ENCODE data around the gene GMDS. TPM values are rescaled to one million over a fixed set of nuclear protein-coding genes. Genes with fewer than 3 reads are reported as not detected.

Gene GMDS
- total RNA-seq, 1 donor: 23.2 TPM

DNA sequence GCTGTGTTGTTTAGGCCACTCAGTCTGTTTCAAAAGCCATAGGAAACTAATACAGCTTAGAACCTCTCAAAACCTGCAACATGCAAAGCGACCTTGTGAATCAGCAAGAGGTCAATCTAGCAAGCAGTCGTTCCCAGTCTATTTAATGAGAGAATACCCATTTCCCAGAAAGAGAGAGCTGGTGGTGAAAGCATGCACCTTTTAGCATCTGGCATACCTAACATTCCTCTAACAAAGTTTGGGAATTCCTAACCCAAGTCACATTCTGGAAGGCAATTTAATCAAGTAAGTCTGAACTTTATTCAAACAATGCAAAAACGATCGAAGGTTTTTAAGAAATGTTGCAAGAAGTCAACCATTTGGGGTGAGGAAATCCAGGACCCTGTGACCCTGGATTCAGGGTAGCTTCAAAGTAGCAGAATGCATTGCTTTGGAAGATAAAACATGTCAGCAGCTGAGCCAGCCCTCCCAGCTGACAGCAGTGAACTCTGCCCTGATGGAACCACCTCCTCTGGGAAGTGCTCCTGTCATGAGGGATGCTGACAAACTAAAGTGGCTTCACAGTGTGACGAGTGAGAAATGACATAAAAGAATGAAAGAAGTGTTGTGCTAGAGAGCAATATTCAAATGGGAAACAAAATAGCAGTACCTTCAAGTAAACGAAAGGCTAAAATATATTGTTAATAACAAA, 104.8 kb downstream of the GMDS start:
- peaks cover 13% of the 10 kb centered on the region for H3K79me2 ChIP-seq (ENCODE audit: insufficient read depth, low read length)
- no peaks in the 10 kb centered on the region for H4K20me1 ChIP-seq (ENCODE audit: insufficient read depth, low read length)
- no peak overlapping the region for H3K27ac ChIP-seq (ENCODE audit: low read depth, low read length)
- H2AFZ ChIP-seq (ENCODE audit: low read length): no peak overlapping the region
- TF ChIP-seq, protein P1, sequence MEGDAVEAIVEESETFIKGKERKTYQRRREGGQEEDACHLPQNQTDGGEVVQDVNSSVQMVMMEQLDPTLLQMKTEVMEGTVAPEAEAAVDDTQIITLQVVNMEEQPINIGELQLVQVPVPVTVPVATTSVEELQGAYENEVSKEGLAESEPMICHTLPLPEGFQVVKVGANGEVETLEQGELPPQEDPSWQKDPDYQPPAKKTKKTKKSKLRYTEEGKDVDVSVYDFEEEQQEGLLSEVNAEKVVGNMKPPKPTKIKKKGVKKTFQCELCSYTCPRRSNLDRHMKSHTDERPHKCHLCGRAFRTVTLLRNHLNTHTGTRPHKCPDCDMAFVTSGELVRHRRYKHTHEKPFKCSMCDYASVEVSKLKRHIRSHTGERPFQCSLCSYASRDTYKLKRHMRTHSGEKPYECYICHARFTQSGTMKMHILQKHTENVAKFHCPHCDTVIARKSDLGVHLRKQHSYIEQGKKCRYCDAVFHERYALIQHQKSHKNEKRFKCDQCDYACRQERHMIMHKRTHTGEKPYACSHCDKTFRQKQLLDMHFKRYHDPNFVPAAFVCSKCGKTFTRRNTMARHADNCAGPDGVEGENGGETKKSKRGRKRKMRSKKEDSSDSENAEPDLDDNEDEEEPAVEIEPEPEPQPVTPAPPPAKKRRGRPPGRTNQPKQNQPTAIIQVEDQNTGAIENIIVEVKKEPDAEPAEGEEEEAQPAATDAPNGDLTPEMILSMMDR (IDR thresholded peaks at IDR 0.05; ENCODE audit: extremely low read depth, low read depth, low read length): no peak
- DNase-seq (ENCODE audit: insufficient read length, low spot score, missing footprints): no peak
- no peak overlapping the region for H3K4me3 ChIP-seq (ENCODE audit: insufficient read depth, low read length)
- no peaks in the 10 kb centered on the region for H3K27me3 ChIP-seq (ENCODE audit: insufficient read depth, low read length)
- no peaks in the 10 kb centered on the region for H3K36me3 ChIP-seq (ENCODE audit: insufficient read depth, low read length)
- no peaks in the 10 kb centered on the region for H3K4me1 ChIP-seq (ENCODE audit: insufficient read depth, low read length)
- H3K4me2 ChIP-seq (ENCODE audit: insufficient read depth, low read length): no peak overlapping the region
- H3K9me3 ChIP-seq (ENCODE audit: low read depth, low read length): no peaks in the 10 kb centered on the region

DNA sequence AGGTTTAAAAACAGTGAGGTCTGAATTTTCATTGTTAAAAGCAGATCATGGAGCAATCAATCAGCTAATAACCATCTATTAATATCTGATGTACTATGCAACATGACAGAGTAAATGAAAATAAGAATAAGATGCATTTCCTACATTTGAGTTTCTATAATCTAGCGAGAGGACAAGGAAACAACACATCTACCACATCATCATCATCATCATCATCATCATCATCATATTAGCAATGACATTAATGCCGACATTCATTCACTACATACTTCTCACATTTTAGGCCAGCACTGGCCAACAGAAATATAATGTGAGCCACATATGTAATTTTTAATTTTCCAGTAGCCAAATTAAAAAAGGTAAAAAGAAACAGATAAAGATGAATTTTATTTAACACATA, 110.0 kb downstream of the GMDS start:
- Histone ChIP-seq H3K4me3 (ENCODE audit: insufficient read depth, low read length) (no peak overlapping the region), H3K79me2 (ENCODE audit: insufficient read depth, low read length) (no peaks in the 10 kb centered on the region), H3K27ac (ENCODE audit: low read depth, low read length) (no peak overlapping the region), H3K9me3 (ENCODE audit: low read depth, low read length) (no peaks in the 10 kb centered on the region), H4K20me1 (ENCODE audit: insufficient read depth, low read length) (no peaks in the 10 kb centered on the region), H3K4me2 (ENCODE audit: insufficient read depth, low read length) (no peak overlapping the region), H3K4me1 (ENCODE audit: insufficient read depth, low read length) (no peaks in the 10 kb centered on the region), H3K27me3 (ENCODE audit: insufficient read depth, low read length) (no peaks in the 10 kb centered on the region), H3K36me3 (ENCODE audit: insufficient read depth, low read length) (no peaks in the 10 kb centered on the region), H2AFZ (ENCODE audit: low read length) (no peak overlapping the region)
- no peak for DNase-seq (ENCODE audit: insufficient read length, low spot score, missing footprints)
- TF ChIP-seq, protein P1 (IDR thresholded peaks at IDR 0.05; ENCODE audit: extremely low read depth, low read depth, low read length): no peak

DNA sequence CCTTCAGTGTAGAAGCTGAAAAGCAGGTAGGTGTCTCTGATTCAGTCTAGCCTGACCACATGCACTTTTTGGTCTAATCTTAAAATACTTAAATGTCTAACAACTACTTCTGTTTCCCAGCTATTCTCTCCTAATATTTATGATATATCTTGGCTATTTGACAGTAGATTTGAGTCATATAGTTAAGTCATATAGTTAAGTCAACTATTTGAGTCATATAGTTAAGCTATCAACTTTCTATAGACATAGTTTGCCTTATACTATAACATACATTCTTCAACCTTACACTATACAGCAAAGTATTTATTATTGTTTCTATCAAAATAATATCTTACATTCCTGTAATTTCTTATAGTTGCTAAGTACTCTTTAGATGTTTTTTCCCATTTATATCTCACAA, 110.9 kb downstream of the GMDS start:
- H3K79me2 ChIP-seq (ENCODE audit: insufficient read depth, low read length): no peaks in the 10 kb centered on the region
- H3K36me3 ChIP-seq (ENCODE audit: insufficient read depth, low read length): no peaks in the 10 kb centered on the region
- no peak overlapping the region for H3K4me3 ChIP-seq (ENCODE audit: insufficient read depth, low read length)
- no peak overlapping the region for H3K27ac ChIP-seq (ENCODE audit: low read depth, low read length)
- no peak overlapping the region for H3K4me2 ChIP-seq (ENCODE audit: insufficient read depth, low read length)
- TF ChIP-seq, protein P1 (IDR thresholded peaks at IDR 0.05; ENCODE audit: extremely low read depth, low read depth, low read length): no peak
- no peak for DNase-seq (ENCODE audit: insufficient read length, low spot score, missing footprints)
- no peaks in the 10 kb centered on the region for H3K9me3 ChIP-seq (ENCODE audit: low read depth, low read length)
- no peak overlapping the region for H2AFZ ChIP-seq (ENCODE audit: low read length)
- no peaks in the 10 kb centered on the region for H3K27me3 ChIP-seq (ENCODE audit: insufficient read depth, low read length)
- H3K4me1 ChIP-seq (ENCODE audit: insufficient read depth, low read length): no peaks in the 10 kb centered on the region
- peaks cover under 1% of the 10 kb centered on the region for H4K20me1 ChIP-seq (ENCODE audit: insufficient read depth, low read length)

DNA sequence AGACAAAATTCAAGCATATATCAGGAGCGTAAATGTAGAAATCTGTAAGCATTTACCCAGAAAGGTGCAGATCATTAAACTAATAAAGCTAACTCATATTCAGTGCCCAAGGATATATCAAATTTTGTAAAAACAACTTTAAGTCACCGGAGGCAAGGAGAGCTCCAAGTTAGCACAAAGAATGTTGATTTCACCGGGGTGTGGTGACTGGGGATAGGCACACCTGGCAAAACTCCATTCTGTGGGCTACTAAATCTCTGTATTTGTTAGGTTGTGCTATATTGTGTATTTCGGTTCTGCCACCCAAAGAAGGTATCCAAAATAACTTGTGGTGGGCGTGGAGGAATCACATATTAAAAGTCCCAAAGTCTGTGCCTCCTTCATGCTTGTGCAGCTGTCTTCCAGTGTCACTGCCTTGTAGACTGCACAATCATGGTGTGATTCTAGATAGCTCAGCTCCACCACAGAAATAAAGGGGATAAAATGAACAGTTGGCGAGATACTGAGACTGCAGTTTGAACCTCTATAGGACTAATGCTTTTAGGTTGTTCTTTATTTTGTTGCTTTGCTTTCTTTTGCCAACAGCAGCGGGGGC, 111.6 kb downstream of the GMDS start:
- H3K4me2 ChIP-seq (ENCODE audit: insufficient read depth, low read length): no peak overlapping the region

More for the DNA sequence above, 111.6 kb downstream of the GMDS start:
- Histone ChIP-seq H3K27me3 (ENCODE audit: insufficient read depth, low read length) (no peaks in the 10 kb centered on the region), H3K4me3 (ENCODE audit: insufficient read depth, low read length) (no peak overlapping the region), H2AFZ (ENCODE audit: low read length) (no peak overlapping the region), H3K36me3 (ENCODE audit: insufficient read depth, low read length) (no peaks in the 10 kb centered on the region), H3K9me3 (ENCODE audit: low read depth, low read length) (no peaks in the 10 kb centered on the region), H3K4me1 (ENCODE audit: insufficient read depth, low read length) (no peaks in the 10 kb centered on the region), H3K79me2 (ENCODE audit: insufficient read depth, low read length) (no peaks in the 10 kb centered on the region), H3K27ac (ENCODE audit: low read depth, low read length) (no peak overlapping the region), H4K20me1 (ENCODE audit: insufficient read depth, low read length) (peaks cover 6% of the 10 kb centered on the region)
- DNase-seq (ENCODE audit: insufficient read length, low spot score, missing footprints): no peak
- TF ChIP-seq, protein P1 (IDR thresholded peaks at IDR 0.05; ENCODE audit: extremely low read depth, low read depth, low read length): no peak
